ENCODE data around the gene LETM1.

DNA sequence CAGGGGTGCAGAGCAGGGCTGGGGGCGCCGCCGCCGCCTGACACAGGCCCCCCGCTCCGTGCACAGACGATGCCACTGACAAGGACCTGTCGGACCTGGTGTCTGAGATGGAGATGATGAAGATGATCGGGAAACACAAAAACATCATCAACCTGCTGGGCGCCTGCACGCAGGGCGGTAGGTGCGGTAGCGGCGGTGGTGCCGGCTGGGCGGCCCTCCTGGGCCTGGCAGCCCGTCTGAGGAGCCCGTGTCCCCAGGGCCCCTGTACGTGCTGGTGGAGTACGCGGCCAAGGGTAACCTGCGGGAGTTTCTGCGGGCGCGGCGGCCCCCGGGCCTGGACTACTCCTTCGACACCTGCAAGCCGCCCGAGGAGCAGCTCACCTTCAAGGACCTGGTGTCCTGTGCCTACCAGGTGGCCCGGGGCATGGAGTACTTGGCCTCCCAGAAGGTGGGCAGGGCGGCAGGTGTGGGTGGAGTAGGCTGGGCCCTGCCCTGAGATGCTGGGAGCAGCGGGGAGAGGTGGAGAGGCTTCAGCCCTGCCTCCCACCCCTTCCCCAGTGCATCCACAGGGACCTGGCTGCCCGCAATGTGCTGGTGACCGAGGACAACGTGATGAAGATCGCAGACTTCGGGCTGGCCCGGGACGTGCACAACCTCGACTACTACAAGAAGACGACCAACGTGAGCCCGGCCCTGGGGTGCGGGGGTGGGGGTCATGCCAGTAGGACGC is 50.3 kb downstream of the LETM1 start:
- TF ChIP-seq POLR2A (IDR thresholded peaks at IDR 0.05; ENCODE audit: low read depth, low read length) (no peak), POLR2AphosphoS5 (IDR thresholded peaks at IDR 0.05; ENCODE audit: insufficient read depth, low read depth, low read length) (no peak)
- TF ChIP-seq, protein P1, sequence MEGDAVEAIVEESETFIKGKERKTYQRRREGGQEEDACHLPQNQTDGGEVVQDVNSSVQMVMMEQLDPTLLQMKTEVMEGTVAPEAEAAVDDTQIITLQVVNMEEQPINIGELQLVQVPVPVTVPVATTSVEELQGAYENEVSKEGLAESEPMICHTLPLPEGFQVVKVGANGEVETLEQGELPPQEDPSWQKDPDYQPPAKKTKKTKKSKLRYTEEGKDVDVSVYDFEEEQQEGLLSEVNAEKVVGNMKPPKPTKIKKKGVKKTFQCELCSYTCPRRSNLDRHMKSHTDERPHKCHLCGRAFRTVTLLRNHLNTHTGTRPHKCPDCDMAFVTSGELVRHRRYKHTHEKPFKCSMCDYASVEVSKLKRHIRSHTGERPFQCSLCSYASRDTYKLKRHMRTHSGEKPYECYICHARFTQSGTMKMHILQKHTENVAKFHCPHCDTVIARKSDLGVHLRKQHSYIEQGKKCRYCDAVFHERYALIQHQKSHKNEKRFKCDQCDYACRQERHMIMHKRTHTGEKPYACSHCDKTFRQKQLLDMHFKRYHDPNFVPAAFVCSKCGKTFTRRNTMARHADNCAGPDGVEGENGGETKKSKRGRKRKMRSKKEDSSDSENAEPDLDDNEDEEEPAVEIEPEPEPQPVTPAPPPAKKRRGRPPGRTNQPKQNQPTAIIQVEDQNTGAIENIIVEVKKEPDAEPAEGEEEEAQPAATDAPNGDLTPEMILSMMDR (IDR thresholded peaks at IDR 0.05; ENCODE audit: extremely low read depth in 1 of 2, insufficient read depth in 1 of 2, low read depth in 1 of 2, low read length in 2 of 2): no peak

All from endothelial cell of umbilical vein (primary cell).